Osteocyte (in vitro differentiated cells): ENCODE measurements around the gene MYO1G. TPM values are rescaled to one million over a fixed set of nuclear protein-coding genes. Genes with fewer than 3 reads are reported as not detected.
"Not testable (repeated sequence)": the region's sequence is repeated elsewhere in the genome, so short reads cannot be mapped to it uniquely, and the experiment has no call there.

Experiments
- DNase-seq: peaks from one replicate; pipeline ENCODE4 v3.0.0; 2021; ENCODE audit warnings: mixed read lengths; ENCODE audit not compliant: unreplicated experiment; ENCODE audit errors: extremely low spot score
- H3K27ac Mint-ChIP-seq: one replicate; pipeline ENCODE4 v1.8.0; 2021; ENCODE audit warnings: mild to moderate bottlenecking, mixed read lengths; ENCODE audit not compliant: unreplicated experiment
- H3K27me3 Mint-ChIP-seq: one replicate; pipeline ENCODE4 v1.8.0; 2021; ENCODE audit warnings: mixed read lengths; ENCODE audit not compliant: unreplicated experiment
- H3K36me3 Mint-ChIP-seq: one replicate; pipeline ENCODE4 v1.8.0; 2021; ENCODE audit warnings: mixed read lengths; ENCODE audit not compliant: unreplicated experiment
- H3K4me1 Mint-ChIP-seq: one replicate; pipeline ENCODE4 v1.8.0; 2021; ENCODE audit warnings: mixed read lengths; ENCODE audit not compliant: unreplicated experiment
- H3K4me3 Mint-ChIP-seq: one replicate; pipeline ENCODE4 v1.8.0; 2021; ENCODE audit warnings: mild to moderate bottlenecking, moderate library complexity, mixed read lengths; ENCODE audit not compliant: unreplicated experiment
- H3K9me3 Mint-ChIP-seq: one replicate; pipeline ENCODE4 v1.8.0; 2021; ENCODE audit warnings: mixed read lengths; ENCODE audit not compliant: unreplicated experiment
- CTCF ChIP-seq: fragments of 200-600 bp; sonication (generic); IDR thresholded peaks from 2 replicates; pipeline ENCODE4 v1.5.0; 2021; ENCODE audit warnings: antibody characterized with exemption, mild to moderate bottlenecking, moderate library complexity
- total RNA-seq: library from RNA; stranded (reverse); gene quantifications from 2 replicates; pipeline ENCODE4 v1.2.1, GENCODE V29; 2021

Gene MYO1G
- total RNA-seq, 1 donor from 2014 or later: 0.05 TPM

GRCh38 chr7:45026013-45026412 lies 47.2 kb upstream of the MYO1G start:
- Mint-ChIP-seq H3K9me3 (peaks cover 7% of the 10 kb centered on the region), H3K27ac (no peak overlapping the region), H3K27me3 (no peaks in the 10 kb centered on the region), H3K4me3 (no peak overlapping the region), H3K4me1 (peaks cover 9% of the 10 kb centered on the region), H3K36me3 (peaks cover 26% of the 10 kb centered on the region)
- no peak for TF ChIP-seq CTCF
- no peak for DNase-seq

GRCh38 chr7:45025473-45025872 lies 46.7 kb upstream of the MYO1G start:
- not testable (repeated sequence) for DNase-seq, H3K27me3 Mint-ChIP-seq, H3K4me1 Mint-ChIP-seq, H3K9me3 Mint-ChIP-seq, H3K27ac Mint-ChIP-seq, H3K4me3 Mint-ChIP-seq
- H3K36me3 Mint-ChIP-seq: peaks cover 26% of the 10 kb centered on the region

- no peak for DNase-seq
- Mint-ChIP-seq H3K36me3 (peaks cover 26% of the 10 kb centered on the region), H3K27me3 (no peaks in the 10 kb centered on the region), H3K27ac (no peak overlapping the region), H3K4me3 (no peak overlapping the region), H3K9me3 (peaks cover 7% of the 10 kb centered on the region), H3K4me1 (peaks cover 9% of the 10 kb centered on the region)
- TF ChIP-seq CTCF: no peak
These were observed 45.4 kb upstream of the MYO1G start for GRCh38 chr7:45024126-45024744.

GRCh38 chr7:45021604-45022296 lies 42.9 kb upstream of the MYO1G start:
- Mint-ChIP-seq H3K27ac (no peak overlapping the region), H3K27me3 (no peaks in the 10 kb centered on the region), H3K36me3 (peaks cover 21% of the 10 kb centered on the region), H3K9me3 (peaks cover 7% of the 10 kb centered on the region), H3K4me1 (peaks cover 5% of the 10 kb centered on the region), H3K4me3 (no peak overlapping the region)
- no peak for DNase-seq
- no peak for TF ChIP-seq CTCF

- TF ChIP-seq CTCF: no peak
- Mint-ChIP-seq H3K27ac (no peak overlapping the region), H3K4me3 (no peak overlapping the region), H3K9me3 (peaks cover 7% of the 10 kb centered on the region), H3K4me1 (peaks cover 5% of the 10 kb centered on the region), H3K36me3 (peaks cover 22% of the 10 kb centered on the region), H3K27me3 (no peaks in the 10 kb centered on the region)
- no peak for DNase-seq
These were observed 42.1 kb upstream of the MYO1G start for GRCh38 chr7:45020915-45021314.
